ENCODE measurements around the gene SPO11. TPM values are rescaled to one million over a fixed set of nuclear protein-coding genes. Genes with fewer than 3 reads are reported as not detected.

SPO11 gene
- total RNA-seq, 6 experiments from 2014 or later: not detected

- intact Hi-C loops (cut with DNase I): loop anchor here in 1 of 2 donors (10.0 kb wide), 1 partner anchor 207 kb away; no protein-coding TSS in a partner anchor
These were observed 57.9 kb downstream of the SPO11 start for GRCh38 chr20:57387463-57387862.

GRCh38 chr20:57387945-57388371, 58.4 kb downstream of the SPO11 start:
- no peak for TF ChIP-seq POLR2A (IDR thresholded peaks at IDR 0.05)
- no peak for TF ChIP-seq CTCF (IDR thresholded peaks at IDR 0.05)
- intact Hi-C loops (cut with DNase I): loop anchor here in 1 of 2 donors (10.0 kb wide), 1 partner anchor 207 kb away; no protein-coding TSS in a partner anchor
- WGBS (ENCODE audit: insufficient coverage, low coverage, low lambda C conversion rate, missing lambda C conversion rate): 78% methylated on average over 5 of the region's 7 CpGs
- Histone ChIP-seq H3K9me3 (no peaks in the 10 kb centered on the region), H3K4me1 (peaks cover 0 to 19% (median 0%) of the 10 kb centered on the region in 4 donors), H3K4me3 (no peak overlapping the region), H3K27ac (no peak overlapping the region), H3K36me3 (no peaks in the 10 kb centered on the region), H3K27me3 (no peaks in the 10 kb centered on the region)
- DNase-seq (peak; percentile 14 to 68 (median 55)), ATAC-seq (no peak)

More at GRCh38 chr20:57387463-57387862, 57.9 kb downstream of the SPO11 start:
- Histone ChIP-seq H3K4me3 (no peak overlapping the region), H3K9me3 (no peaks in the 10 kb centered on the region), H3K36me3 (no peaks in the 10 kb centered on the region), H3K27me3 (no peaks in the 10 kb centered on the region), H3K4me1 (peaks cover 0 to 18% (median 0%) of the 10 kb centered on the region in 4 donors), H3K27ac (no peak overlapping the region)
- ATAC-seq (no peak), DNase-seq (peak in 2 of 3 donors; percentile 12 to 41)
- TF ChIP-seq POLR2A (IDR thresholded peaks at IDR 0.05): no peak
- TF ChIP-seq CTCF (IDR thresholded peaks at IDR 0.05): no peak
- WGBS (ENCODE audit: insufficient coverage, low coverage, low lambda C conversion rate, missing lambda C conversion rate): 80% methylated on average over 1 of the region's 8 CpGs

- peaks cover 0 to 19% (median 0%) of the 10 kb centered on the region in 4 donors for H3K4me1 ChIP-seq
- intact Hi-C loops (cut with DNase I): loop anchor here in 1 of 2 donors (10.0 kb wide), 1 partner anchor 206 kb away; no protein-coding TSS in a partner anchor
- TF ChIP-seq POLR2A (IDR thresholded peaks at IDR 0.05) (peak; percentile 46), CTCF (IDR thresholded peaks at IDR 0.05) (peak in 2 of 4 donors; percentile 19 to 35)
- H3K9me3 ChIP-seq: no peaks in the 10 kb centered on the region
- no peaks in the 10 kb centered on the region for H3K36me3 ChIP-seq
- DNase-seq (peak; percentile 89), ATAC-seq (peak; percentile 82 to 89 (median 84))
- peak overlapping the region; percentile 20 to 53 (median 32) for H3K4me3 ChIP-seq
- WGBS (ENCODE audit: insufficient coverage, low coverage, low lambda C conversion rate, missing lambda C conversion rate): 3% methylated on average over 26 of the region's 57 CpGs
- no peaks in the 10 kb centered on the region for H3K27me3 ChIP-seq
- H3K27ac ChIP-seq: peak overlapping the region in 2 of 3 donors; percentile 31 to 43
These were observed 59.5 kb downstream of the SPO11 start for GRCh38 chr20:57388953-57389694.

- Histone ChIP-seq H3K9me3 (no peaks in the 10 kb centered on the region), H3K4me1 (peaks cover 0 to 19% (median 0%) of the 10 kb centered on the region in 4 donors), H3K27ac (peak overlapping the region in 2 of 3 donors; percentile 31 to 43), H3K36me3 (no peaks in the 10 kb centered on the region), H3K27me3 (no peaks in the 10 kb centered on the region), H3K4me3 (peak overlapping the region; percentile 20 to 53 (median 32))
- DNase-seq: peak in 2 of 3 donors; percentile 52 to 65
- 24% methylated on average over 22 of the region's 52 CpGs for WGBS (ENCODE audit: insufficient coverage, low coverage, low lambda C conversion rate, missing lambda C conversion rate)
- TF ChIP-seq POLR2A (IDR thresholded peaks at IDR 0.05) (no peak), CTCF (IDR thresholded peaks at IDR 0.05) (no peak)
- intact Hi-C loops (cut with DNase I): loop anchor here in 1 of 2 donors (10.0 kb wide), 1 partner anchor 205 kb away; no protein-coding TSS in a partner anchor
- peak in 2 of 4 donors; percentile 4 for ATAC-seq
These were observed 60.3 kb downstream of the SPO11 start for GRCh38 chr20:57389695-57390603.

All from right lobe of liver (tissue), 6 donors.